GM23338 (cell line): ENCODE results near the gene FCER1G. TPM values are rescaled to one million over a fixed set of nuclear protein-coding genes. Genes with fewer than 3 reads are reported as not detected.

ENCODE experiments used
- ATAC-seq: fragments of 200-7000 bp; cut with Tn5 transposase; 3 replicates; pipeline ENCODE4 v1.9.1; 2020
- DNase-seq: peaks from one replicate; pipeline ENCODE4 v3.0.0-alpha.2; 2015; ENCODE audit warnings: low spot score
- H2AFZ ChIP-seq: fragments of 200-600 bp; sonication (generic); 2 replicates; pipeline ENCODE4 v1.8.0; 2016; ENCODE audit warnings: antibody characterized with exemption, mild to moderate bottlenecking, moderate library complexity
- H3F3A ChIP-seq: fragments of 200-600 bp; sonication (generic); replicated peaks from 2 replicates; pipeline ENCODE4 v1.8.0; 2017; ENCODE audit warnings: antibody characterized with exemption, mixed run types, low read depth
- H3K27ac ChIP-seq: fragments of 200-600 bp; sonication (generic); 2 replicates; pipeline ENCODE4 v1.6.1; 2016; ENCODE audit warnings: low read depth
- H3K27me3 ChIP-seq: fragments of 200-600 bp; sonication (generic); 2 replicates; pipeline ENCODE4 v1.8.0; 2016; ENCODE audit warnings: mild to moderate bottlenecking, mixed run types, moderate library complexity; ENCODE audit not compliant: insufficient read depth
- H3K36me3 ChIP-seq: fragments of 200-600 bp; sonication (generic); 2 replicates; pipeline ENCODE4 v1.8.0; 2016; ENCODE audit warnings: mild to moderate bottlenecking; ENCODE audit not compliant: insufficient read depth
- H3K4me1 ChIP-seq: fragments of 200-600 bp; sonication (generic); 2 replicates; pipeline ENCODE4 v1.8.0; 2016; ENCODE audit warnings: mild to moderate bottlenecking, moderate library complexity; ENCODE audit not compliant: insufficient read depth
- H3K4me2 ChIP-seq: fragments of 200-600 bp; sonication (generic); 2 replicates; pipeline ENCODE4 v1.7.1; 2017; ENCODE audit warnings: mixed run types
- H3K4me3 ChIP-seq: fragments of 200-600 bp; sonication (generic); 2 replicates; pipeline ENCODE4 v1.6.1; 2016; ENCODE audit warnings: mixed run types
- H3K79me2 ChIP-seq: fragments of 200-600 bp; sonication (generic); replicated peaks from 2 replicates; pipeline ENCODE4 v1.8.0; 2017; ENCODE audit warnings: mild to moderate bottlenecking; ENCODE audit not compliant: insufficient read depth
- H3K9me2 ChIP-seq: fragments of 200-600 bp; sonication (generic); 2 replicates; pipeline ENCODE4 v1.8.0; 2017; ENCODE audit not compliant: insufficient read depth
- H4K20me1 ChIP-seq: fragments of 200-600 bp; sonication (generic); replicated peaks from 2 replicates; pipeline ENCODE4 v1.8.0; 2017; ENCODE audit warnings: mild to moderate bottlenecking; ENCODE audit not compliant: insufficient read depth
- H3K27ac Mint-ChIP-seq: 2 replicates; pipeline ENCODE4 v1.8.0; 2020; ENCODE audit warnings: inconsistent platforms, mild to moderate bottlenecking, moderate library complexity, mixed read lengths
- H3K27me3 Mint-ChIP-seq: 3 replicates; pipeline ENCODE4 v1.8.0; 2022; ENCODE audit warnings: low read depth, mild to moderate bottlenecking, moderate library complexity, mixed read lengths, inconsistent platforms; ENCODE audit not compliant: insufficient read depth, poor library complexity
- H3K36me3 Mint-ChIP-seq: 3 replicates; pipeline ENCODE4 v1.8.0; 2021; ENCODE audit warnings: low read depth, mild to moderate bottlenecking, inconsistent platforms, moderate library complexity, mixed read lengths
- H3K4me1 Mint-ChIP-seq: 3 replicates; pipeline ENCODE4 v1.8.0; 2020; ENCODE audit warnings: mild to moderate bottlenecking, inconsistent platforms, mixed read lengths
- H3K4me3 Mint-ChIP-seq: 3 replicates; pipeline ENCODE4 v1.8.0; 2021; ENCODE audit warnings: moderate library complexity, mild to moderate bottlenecking, inconsistent platforms, mixed read lengths
- H3K9me3 Mint-ChIP-seq: 3 replicates; pipeline ENCODE4 v1.8.0; 2020; ENCODE audit warnings: moderate library complexity, mild to moderate bottlenecking, inconsistent platforms, mixed read lengths
- CREB1 ChIP-seq: fragments of 250-450 bp; sonication (Bioruptor Pico); IDR thresholded peaks from 2 replicates; pipeline ENCODE4 v1.5.0; 2020; ENCODE audit warnings: low read depth, mild to moderate bottlenecking, moderate library complexity
- ETS1 ChIP-seq: IDR thresholded peaks from 2 replicates; pipeline ENCODE4 v1.6.1; 2016; ENCODE audit warnings: antibody characterized with exemption
- EZH2phosphoT487 ChIP-seq: fragments of 200-600 bp; sonication (generic); IDR thresholded peaks from one replicate; pipeline ENCODE4 v1.8.1; 2018; ENCODE audit warnings: antibody characterized with exemption; ENCODE audit not compliant: unreplicated experiment
- JUNB ChIP-seq: IDR thresholded peaks from one replicate; pipeline ENCODE4 v1.6.1; 2016; ENCODE audit warnings: antibody characterized with exemption; ENCODE audit not compliant: unreplicated experiment
- NANOG ChIP-seq: IDR thresholded peaks from 2 replicates; pipeline ENCODE4 v1.6.1; 2016; ENCODE audit warnings: antibody characterized with exemption, borderline replicate concordance
- REST ChIP-seq: IDR thresholded peaks from one replicate; pipeline ENCODE4 v1.6.1; 2018; ENCODE audit warnings: antibody characterized with exemption; ENCODE audit not compliant: unreplicated experiment
- STAT1 ChIP-seq: IDR thresholded peaks from one replicate; pipeline ENCODE4 v1.6.1; 2016; ENCODE audit warnings: antibody characterized with exemption; ENCODE audit not compliant: unreplicated experiment
- ZNF331 ChIP-seq: fragments of 250-450 bp; sonication (Bioruptor Pico); IDR thresholded peaks from 2 replicates; pipeline ENCODE4 v1.5.0; 2020; ENCODE audit warnings: low read depth, mild to moderate bottlenecking, moderate library complexity
- polyA plus RNA-seq: library from polyadenylated mRNA; unstranded; fragments of >200 nt; fragmentation: Nextera tagmentation; extraction: Ambion mirVana; gene quantifications from 2 replicates; pipeline ENCODE4 v1.2.1, GENCODE V29; 2016
- total RNA-seq: library from RNA; depleted of rRNA; stranded (reverse); fragments of >200 nt; shearing (Covaris generic); gene quantifications from 2 replicates; pipeline ENCODE4 v1.2.3, GENCODE V29; 2014
- TF ChIP-seq, protein P1 (sequence below): fragments of 250-450 bp; sonication (Bioruptor Pico); IDR thresholded peaks from 2 replicates; pipeline ENCODE4 v1.5.0; 2020; ENCODE audit warnings: mild to moderate bottlenecking, moderate library complexity
- TF ChIP-seq, protein P2 (sequence below), 2 experiments: fragments of 200-600 bp in 1 of 2; sonication (generic) in 1 of 2; conservative IDR thresholded peaks; 2 replicates each; pipeline versions ENCODE4 v1.5.1 to v1.6.1; 2016 to 2017; ENCODE audit warnings: antibody characterized with exemption in 2 of 2, low read depth in 2 of 2, mild to moderate bottlenecking in 2 of 2, moderate library complexity in 1 of 2

Gene FCER1G
- total and polyA plus RNA-seq, 2 experiments from 2014 or later: 1.1 TPM; not detected in 1

DNA sequence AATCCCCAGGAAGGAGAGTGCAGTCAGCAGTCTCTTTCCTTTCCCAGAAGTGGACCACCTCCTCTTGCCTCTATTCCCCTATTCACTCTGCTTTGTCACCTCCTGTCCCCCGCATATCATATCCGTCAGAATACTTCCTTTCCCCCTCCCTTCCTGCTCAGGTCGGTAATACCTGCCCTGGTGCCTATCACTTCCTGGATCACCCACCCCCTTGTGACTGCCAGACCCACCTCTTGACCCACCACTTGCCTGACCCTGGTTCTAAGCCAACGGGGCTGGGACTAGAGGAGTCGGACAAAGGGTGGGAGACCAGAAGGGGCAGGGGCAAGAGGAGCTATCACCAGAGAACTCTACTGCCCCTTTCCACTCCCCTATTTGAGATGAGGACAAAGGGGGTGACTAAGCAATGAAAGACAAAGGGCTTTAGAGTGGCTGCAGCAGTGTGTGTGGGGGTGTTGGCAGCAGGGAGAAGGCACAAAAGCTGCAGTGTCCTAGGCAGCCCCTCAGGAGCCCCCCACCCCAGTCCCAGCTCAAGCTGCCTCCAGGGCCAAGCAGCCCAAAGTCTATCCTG, 14.6 kb upstream of the FCER1G start (continued):
- TF ChIP-seq ZNF331 (no peak), NANOG (no peak), JUNB (no peak), EZH2phosphoT487 (no peak), REST (no peak), STAT1 (no peak)

DNA sequence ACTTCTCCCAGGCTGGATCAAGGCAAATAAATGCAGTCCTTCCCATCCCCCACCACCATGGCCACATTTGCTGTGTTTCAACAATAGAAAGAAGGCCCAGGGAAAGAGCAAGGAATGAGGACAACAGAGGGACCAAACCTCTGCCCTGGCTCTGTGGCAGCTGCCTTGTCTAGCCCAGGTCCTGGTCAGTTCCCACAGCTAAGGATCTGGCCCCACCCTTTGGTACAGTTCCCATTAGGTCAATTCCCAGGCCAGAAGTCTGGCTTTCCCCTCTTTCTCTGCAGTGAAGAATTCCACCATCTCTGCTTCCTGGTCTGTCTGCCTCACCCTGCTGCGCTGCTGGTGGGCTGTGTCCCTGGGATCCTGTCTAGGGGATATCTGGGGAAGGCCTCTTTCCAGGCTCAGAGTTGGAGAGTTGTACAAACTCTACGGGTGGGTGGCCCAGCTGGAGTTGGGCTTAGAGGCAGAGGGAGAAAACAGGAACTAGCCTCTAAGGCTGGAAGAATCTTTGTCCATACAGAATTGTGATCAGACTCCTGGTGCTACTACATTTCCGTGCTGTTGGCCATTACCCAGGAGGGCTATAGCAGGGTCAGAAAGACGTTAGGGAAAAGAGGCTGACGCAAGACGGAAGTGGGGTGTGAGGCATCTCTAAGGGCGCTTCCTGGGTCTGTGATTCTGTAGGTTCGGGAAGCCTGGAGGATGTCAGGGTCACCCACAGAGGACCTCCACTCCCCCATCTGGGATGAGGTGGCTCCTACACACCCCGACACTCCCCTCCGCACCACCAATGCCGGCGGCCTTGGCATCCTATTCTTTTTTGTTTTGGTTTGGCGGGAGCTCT, 13.9 kb upstream of the FCER1G start:
- Histone ChIP-seq H3K4me2 (peak overlapping the region; percentile 75), H3K4me3 (peak overlapping the region; percentile 66), H3K9me2 (no peaks in the 10 kb centered on the region), H2AFZ (peak overlapping the region; percentile 57), H3F3A (peaks cover 32% of the 10 kb centered on the region; the same call in 1 of the 2 replicates), H3K36me3 (peaks cover 11% of the 10 kb centered on the region), H3K79me2 (peaks cover 32% of the 10 kb centered on the region), H3K27ac (peak overlapping the region; percentile 99), H4K20me1 (no peaks in the 10 kb centered on the region; the same call in 1 of the 2 replicates), H3K27me3 (no peaks in the 10 kb centered on the region), H3K4me1 (peaks cover 55% of the 10 kb centered on the region)
- Mint-ChIP-seq H3K4me3 (peak overlapping the region; percentile 89), H3K27me3 (peaks cover 17% of the 10 kb centered on the region), H3K36me3 (peaks cover 27% of the 10 kb centered on the region), H3K27ac (peak overlapping the region; percentile 98), H3K9me3 (no peaks in the 10 kb centered on the region; the same call in 2 of the 3 replicates), H3K4me1 (peaks cover 58% of the 10 kb centered on the region)
- ATAC-seq: no peak; the same call in 2 of the 3 replicates
- peak; percentile 42 for DNase-seq
- TF ChIP-seq ZNF331: no peak
- TF ChIP-seq, protein P1, sequence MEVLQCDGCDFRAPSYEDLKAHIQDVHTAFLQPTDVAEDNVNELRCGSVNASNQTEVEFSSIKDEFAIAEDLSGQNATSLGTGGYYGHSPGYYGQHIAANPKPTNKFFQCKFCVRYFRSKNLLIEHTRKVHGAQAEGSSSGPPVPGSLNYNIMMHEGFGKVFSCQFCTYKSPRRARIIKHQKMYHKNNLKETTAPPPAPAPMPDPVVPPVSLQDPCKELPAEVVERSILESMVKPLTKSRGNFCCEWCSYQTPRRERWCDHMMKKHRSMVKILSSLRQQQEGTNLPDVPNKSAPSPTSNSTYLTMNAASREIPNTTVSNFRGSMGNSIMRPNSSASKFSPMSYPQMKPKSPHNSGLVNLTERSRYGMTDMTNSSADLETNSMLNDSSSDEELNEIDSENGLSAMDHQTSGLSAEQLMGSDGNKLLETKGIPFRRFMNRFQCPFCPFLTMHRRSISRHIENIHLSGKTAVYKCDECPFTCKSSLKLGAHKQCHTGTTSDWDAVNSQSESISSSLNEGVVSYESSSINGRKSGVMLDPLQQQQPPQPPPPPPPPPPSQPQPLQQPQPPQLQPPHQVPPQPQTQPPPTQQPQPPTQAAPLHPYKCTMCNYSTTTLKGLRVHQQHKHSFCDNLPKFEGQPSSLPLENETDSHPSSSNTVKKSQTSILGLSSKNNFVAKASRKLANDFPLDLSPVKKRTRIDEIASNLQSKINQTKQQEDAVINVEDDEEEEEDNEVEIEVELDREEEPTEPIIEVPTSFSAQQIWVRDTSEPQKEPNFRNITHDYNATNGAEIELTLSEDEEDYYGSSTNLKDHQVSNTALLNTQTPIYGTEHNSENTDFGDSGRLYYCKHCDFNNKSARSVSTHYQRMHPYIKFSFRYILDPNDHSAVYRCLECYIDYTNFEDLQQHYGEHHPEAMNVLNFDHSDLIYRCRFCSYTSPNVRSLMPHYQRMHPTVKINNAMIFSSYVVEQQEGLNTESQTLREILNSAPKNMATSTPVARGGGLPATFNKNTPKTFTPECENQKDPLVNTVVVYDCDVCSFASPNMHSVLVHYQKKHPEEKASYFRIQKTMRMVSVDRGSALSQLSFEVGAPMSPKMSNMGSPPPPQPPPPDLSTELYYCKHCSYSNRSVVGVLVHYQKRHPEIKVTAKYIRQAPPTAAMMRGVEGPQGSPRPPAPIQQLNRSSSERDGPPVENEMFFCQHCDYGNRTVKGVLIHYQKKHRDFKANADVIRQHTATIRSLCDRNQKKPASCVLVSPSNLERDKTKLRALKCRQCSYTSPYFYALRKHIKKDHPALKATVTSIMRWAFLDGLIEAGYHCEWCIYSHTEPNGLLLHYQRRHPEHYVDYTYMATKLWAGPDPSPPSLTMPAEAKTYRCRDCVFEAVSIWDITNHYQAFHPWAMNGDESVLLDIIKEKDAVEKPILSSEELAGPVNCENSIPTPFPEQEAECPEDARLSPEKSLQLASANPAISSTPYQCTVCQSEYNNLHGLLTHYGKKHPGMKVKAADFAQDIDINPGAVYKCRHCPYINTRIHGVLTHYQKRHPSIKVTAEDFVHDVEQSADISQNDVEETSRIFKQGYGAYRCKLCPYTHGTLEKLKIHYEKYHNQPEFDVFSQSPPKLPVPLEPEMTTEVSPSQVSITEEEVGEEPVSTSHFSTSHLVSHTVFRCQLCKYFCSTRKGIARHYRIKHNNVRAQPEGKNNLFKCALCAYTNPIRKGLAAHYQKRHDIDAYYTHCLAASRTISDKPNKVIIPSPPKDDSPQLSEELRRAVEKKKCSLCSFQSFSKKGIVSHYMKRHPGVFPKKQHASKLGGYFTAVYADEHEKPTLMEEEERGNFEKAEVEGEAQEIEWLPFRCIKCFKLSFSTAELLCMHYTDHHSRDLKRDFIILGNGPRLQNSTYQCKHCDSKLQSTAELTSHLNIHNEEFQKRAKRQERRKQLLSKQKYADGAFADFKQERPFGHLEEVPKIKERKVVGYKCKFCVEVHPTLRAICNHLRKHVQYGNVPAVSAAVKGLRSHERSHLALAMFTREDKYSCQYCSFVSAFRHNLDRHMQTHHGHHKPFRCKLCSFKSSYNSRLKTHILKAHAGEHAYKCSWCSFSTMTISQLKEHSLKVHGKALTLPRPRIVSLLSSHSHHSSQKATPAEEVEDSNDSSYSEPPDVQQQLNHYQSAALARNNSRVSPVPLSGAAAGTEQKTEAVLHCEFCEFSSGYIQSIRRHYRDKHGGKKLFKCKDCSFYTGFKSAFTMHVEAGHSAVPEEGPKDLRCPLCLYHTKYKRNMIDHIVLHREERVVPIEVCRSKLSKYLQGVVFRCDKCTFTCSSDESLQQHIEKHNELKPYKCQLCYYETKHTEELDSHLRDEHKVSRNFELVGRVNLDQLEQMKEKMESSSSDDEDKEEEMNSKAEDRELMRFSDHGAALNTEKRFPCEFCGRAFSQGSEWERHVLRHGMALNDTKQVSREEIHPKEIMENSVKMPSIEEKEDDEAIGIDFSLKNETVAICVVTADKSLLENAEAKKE (CRISPR knock-in tag): no peak
- no peak for TF ChIP-seq ETS1
- no peak for TF ChIP-seq CREB1 (CRISPR knock-in tag)
- TF ChIP-seq, protein P2, sequence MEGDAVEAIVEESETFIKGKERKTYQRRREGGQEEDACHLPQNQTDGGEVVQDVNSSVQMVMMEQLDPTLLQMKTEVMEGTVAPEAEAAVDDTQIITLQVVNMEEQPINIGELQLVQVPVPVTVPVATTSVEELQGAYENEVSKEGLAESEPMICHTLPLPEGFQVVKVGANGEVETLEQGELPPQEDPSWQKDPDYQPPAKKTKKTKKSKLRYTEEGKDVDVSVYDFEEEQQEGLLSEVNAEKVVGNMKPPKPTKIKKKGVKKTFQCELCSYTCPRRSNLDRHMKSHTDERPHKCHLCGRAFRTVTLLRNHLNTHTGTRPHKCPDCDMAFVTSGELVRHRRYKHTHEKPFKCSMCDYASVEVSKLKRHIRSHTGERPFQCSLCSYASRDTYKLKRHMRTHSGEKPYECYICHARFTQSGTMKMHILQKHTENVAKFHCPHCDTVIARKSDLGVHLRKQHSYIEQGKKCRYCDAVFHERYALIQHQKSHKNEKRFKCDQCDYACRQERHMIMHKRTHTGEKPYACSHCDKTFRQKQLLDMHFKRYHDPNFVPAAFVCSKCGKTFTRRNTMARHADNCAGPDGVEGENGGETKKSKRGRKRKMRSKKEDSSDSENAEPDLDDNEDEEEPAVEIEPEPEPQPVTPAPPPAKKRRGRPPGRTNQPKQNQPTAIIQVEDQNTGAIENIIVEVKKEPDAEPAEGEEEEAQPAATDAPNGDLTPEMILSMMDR (conservative IDR thresholded peaks at IDR 0.05; ENCODE audit: low read depth in 2 of 2): no peak
